IMR-90 (cell line): Measurements from ENCODE around the gene PALMD.

Experiments used
- BHLHE40 ChIP-seq: fragments of 150-350 bp; IDR thresholded peaks from 2 replicates; pipeline ENCODE4 v1.6.1; 2016; ENCODE audit warnings: mild to moderate bottlenecking, low read depth, low read length
- CTCF ChIP-seq: conservative IDR thresholded peaks from 2 replicates; pipeline ENCODE4 v1.5.1; 2012; ENCODE audit warnings: mild to moderate bottlenecking, low read depth, low read length, improper control_type of control experiment
- MXI1 ChIP-seq: IDR thresholded peaks from 2 replicates; pipeline ENCODE4 v1.6.1; 2012; ENCODE audit warnings: low read depth, mild to moderate bottlenecking, low read length, moderate library complexity, borderline replicate concordance
- POLR2A ChIP-seq: IDR thresholded peaks from 2 replicates; pipeline ENCODE4 v1.6.1; 2012; ENCODE audit warnings: mild to moderate bottlenecking, low read depth, low read length

DNA sequence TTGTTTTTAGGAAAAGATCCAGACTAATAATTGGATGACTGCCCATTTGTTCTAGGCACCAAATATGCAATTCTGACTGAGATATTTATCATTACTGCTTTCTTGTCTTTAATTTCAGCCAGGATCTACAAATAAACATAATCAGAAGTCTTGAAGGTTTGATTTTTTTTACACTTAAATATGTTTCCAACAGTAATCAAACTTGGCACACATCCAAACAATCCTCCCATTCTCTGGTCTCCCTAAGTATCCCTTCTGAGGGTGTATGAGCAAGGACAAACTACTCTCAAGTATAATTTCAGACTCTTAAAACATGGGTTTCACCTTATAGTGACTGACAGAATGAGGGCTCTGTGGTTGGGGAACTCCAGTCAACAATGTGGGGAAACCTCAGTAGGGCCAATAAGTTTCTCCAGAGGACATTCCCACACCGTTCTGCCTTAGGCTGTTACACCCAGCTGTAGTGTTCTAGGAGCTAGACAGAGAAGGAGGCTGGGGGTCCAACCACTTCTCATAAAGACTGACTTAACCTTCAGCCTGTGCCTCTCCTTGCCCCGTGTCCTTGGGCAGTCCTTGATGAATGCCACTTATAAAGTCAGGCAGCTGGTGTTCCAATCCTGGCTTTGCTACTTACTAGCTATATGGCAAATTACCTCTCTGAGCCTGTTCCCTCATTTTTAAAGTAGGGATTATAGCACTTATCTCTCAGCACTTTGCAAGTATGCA is 1.5 kb upstream of the PALMD start:
- TF ChIP-seq BHLHE40 (no peak), CTCF (no peak), POLR2A (no peak), MXI1 (no peak)
